GM19043 (cell line): Measurements from ENCODE around the gene SLC38A8.

Experiments used
- ATAC-seq: cut with Tn5 transposase; IDR thresholded peaks from one replicate; pipeline ENCODE4 v1.9.1; 2021; ENCODE audit warnings: low read depth; ENCODE audit not compliant: unreplicated experiment

Gene SLC38A8

GRCh38 chr16:84033251-84034195 lies 9.1 kb downstream of the SLC38A8 start:
- no peak for ATAC-seq

DNA sequence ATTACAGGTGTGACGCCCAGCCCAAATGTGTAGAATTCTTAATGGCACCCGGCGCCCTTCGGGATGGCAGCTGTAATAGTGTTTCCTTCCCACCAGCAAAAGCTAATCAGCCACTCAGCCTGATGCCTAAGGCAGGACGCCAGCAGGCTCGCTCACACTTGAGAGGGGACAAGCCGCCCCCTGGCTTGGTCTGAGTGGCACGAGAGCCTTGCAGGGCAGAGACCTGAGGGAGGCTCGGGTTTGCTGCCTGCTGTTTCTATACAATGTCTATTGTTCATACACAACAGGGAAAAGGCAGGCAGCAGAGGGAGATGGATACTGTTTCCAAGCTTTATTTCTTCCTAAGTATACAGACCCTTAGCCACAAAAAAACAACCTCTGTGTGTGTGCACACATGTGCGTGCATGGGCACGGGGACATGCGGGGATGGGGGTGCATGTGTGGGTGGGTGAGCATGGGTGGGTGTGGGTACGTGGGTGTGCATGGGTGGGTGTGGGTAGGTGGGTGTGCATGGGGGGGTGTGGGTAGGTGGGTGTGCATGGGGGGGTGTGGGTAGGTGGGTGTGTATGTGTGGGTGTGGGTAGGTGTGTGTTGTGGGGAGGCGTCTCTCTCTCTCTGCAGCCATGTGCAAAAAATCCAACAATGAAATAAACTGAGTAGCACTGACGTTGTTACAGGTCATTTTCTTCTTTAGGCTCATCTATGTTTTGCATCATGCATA lies 10.0 kb downstream of the SLC38A8 start:
- no peak for ATAC-seq

DNA sequence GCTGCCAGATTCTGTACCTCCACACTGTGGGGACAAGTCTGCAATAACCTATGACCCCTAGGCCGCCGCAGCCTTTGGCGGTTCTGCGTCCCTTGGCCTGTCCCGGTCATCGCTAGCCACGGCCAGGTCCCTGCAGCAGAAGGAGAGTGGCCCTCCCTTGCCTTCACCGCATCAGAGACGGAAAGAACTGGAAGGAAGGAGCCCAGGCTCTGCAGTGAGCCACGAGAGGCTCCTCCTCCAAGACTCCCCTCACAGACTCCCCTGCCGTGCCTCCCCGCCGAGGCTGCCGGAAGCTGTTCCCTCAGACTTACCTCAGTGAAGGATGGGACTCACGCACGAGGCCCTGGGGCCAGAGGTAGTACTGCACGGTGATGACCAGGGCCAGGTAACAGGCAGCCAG lies 11.0 kb downstream of the SLC38A8 start:
- no peak for ATAC-seq

DNA sequence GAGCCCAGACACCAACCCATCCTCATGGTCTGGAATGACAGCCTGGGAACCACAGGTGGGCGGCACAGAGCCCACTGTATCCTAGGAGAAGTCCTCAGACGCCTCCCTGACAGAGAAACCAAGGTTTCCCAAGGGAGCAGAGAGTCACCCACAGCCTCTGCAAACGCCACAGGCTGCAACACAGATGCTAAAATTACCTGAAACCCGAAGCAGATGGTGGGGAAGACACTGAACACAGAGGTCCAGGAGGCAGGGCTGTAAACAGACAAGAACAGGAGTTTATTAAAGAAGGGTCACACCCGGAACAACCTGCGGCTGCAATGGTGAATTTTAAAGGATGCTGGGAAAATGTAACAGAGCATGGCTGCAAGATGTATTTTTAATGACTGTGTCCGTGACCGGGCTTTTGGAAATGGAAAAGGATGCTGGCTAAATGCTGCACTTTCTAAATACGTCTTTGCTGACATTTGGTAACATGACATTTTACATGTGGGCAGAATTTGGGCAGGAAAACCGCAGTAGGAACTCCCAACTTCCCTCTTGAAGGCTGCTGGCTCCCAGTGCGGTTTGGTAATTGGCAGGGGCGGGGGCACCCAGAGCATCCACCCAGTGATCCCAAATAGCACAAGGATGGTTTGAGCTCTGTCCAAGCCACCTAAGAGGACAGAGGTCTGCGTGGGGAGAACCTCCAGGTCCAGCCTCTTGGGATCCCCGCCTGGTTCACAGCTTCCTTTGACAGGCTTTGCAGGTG lies 13.1 kb downstream of the SLC38A8 start:
- no peak for ATAC-seq

GRCh38 chr16:84027625-84028024 lies 15.0 kb downstream of the SLC38A8 start:
- ATAC-seq = no peak

GRCh38 chr16:84026606-84027005 lies 16.0 kb downstream of the SLC38A8 start:
- no peak for ATAC-seq

- no peak for ATAC-seq
These were observed 17.7 kb downstream of the SLC38A8 start for GRCh38 chr16:84024854-84025253.

GRCh38 chr16:84022644-84023043 lies 20.0 kb downstream of the SLC38A8 start:
- ATAC-seq = no peak

GRCh38 chr16:84021488-84021887 lies 21.1 kb downstream of the SLC38A8 start:
- no peak for ATAC-seq

GRCh38 chr16:84020353-84020752 lies 22.2 kb downstream of the SLC38A8 start:
- no peak for ATAC-seq

DNA sequence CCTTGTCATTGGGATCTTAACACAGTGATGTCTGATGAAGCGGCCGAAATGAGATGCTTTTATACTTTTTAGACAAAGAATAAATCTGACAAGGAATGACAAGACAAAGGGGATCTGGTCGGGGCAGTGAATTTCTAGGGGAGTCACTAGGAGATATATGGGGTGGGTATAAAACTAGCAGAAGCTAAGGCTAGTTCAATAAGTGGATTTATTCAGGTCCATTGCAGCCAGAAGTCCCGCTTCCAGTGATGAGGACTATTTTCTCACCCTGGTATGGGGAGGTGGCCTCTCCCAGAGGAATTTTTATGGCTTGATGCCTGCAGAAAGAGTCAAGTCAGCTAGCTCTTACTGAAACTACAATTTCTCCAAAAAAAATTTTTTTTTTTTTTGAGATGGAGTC lies 23.9 kb downstream of the SLC38A8 start:
- ATAC-seq = no peak

DNA sequence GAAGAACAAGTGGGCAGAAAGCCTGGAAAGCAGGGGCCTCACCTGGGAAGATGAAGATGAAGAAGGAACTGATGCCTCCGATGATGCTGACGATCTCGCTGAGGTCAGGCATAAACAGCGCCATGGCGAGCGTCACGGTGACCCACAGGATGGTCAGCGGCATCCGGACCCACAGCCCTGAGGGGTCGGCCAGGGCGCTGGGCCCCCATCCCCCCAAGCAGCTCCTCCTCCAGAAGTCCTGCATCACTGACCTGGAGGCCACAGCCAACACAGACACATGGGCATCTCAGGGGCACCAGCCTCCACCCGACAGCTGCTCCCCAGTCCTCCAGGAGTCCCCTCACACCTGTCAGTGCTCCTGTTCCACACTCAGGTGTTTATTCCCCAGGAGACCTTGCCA lies 26.1 kb downstream of the SLC38A8 start:
- no peak for ATAC-seq

DNA sequence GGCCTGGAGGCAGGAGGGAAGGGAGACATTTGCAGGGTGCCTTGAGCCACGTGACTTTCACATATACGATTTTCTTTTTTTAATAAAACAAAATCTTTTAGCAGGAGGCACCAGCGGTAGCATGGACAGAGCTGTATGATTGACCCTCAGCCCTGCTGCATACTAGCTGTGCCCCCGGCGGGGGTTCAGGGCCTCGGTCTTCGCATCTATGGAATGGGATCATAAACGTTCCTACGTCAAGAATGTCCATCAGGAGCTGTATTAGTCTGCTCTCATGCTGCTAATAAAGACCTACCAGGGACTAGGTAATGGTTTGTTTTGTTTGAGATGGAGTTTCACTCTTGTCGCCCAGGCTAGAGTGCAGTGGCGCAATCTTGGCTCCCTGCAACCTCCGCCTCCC lies 27.2 kb downstream of the SLC38A8 start:
- no peak for ATAC-seq

- no peak for ATAC-seq
These were observed 27.8 kb downstream of the SLC38A8 start for GRCh38 chr16:84014570-84015327.

- ATAC-seq = peak; percentile 80
These were observed 28.6 kb downstream of the SLC38A8 start for GRCh38 chr16:84013787-84014569.

- ATAC-seq = no peak
These were observed 33.3 kb downstream of the SLC38A8 start for GRCh38 chr16:84009282-84009681.

GRCh38 chr16:84007965-84008364 lies 34.6 kb downstream of the SLC38A8 start:
- no peak for ATAC-seq

GRCh38 chr16:84007520-84007919 lies 35.1 kb downstream of the SLC38A8 start:
- no peak for ATAC-seq

GRCh38 chr16:84005391-84005790 lies 37.2 kb downstream of the SLC38A8 start:
- no peak for ATAC-seq

DNA sequence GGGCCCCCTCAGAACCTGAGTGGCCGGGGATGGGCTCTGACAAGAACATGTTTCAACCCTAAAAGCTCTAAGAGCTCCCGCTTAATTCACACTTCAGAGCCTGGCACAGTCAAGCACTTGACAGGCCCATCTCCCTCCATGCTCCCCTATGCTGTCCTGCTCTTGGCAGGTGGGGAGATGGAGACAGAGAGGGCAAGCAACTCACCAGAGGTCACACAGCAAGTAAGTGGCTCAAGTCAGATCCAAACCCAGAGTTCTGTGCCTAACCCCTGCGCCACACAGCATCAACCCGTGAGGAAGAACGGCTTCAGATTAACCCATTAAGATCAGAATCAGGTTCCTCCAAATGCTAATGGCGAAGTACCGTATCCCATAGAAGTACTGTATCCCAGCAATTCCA lies 38.2 kb downstream of the SLC38A8 start:
- no peak for ATAC-seq
